Measurements from ENCODE around the gene GLDC. TPM values are rescaled to one million over a fixed set of nuclear protein-coding genes. Genes with fewer than 3 reads are reported as not detected.

GLDC gene
- total RNA-seq, 6 donors from 2014 or later, result 0.60 to 3.1 (median 1.1) TPM; not detected in 2

DNA sequence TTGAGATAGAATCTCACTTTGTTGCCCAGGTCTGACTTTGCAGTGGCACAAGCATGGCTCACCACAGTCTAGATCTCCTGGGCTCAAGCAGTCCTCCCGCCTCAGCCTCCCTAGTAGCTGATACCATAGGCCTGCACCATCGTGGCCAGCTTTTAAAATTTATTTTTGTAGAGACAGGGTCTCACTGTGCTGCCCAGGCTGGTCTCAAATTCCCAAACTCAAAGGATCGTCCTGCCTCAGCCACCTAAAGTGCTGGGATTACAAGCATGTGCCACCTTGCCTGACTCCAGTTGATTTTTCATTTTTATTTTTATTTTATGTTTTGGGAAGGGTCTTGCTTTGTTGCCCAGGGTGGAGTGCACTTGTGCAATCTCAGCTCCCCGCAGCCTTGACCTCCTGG is 41.7 kb upstream of the GLDC start:
- no peak for TF ChIP-seq POLR2AphosphoS5 (IDR thresholded peaks at IDR 0.05)
- no peak for TF ChIP-seq EP300 (IDR thresholded peaks at IDR 0.05)
- TF ChIP-seq POLR2A (IDR thresholded peaks at IDR 0.05), result no peak
- TF ChIP-seq, protein P1, sequence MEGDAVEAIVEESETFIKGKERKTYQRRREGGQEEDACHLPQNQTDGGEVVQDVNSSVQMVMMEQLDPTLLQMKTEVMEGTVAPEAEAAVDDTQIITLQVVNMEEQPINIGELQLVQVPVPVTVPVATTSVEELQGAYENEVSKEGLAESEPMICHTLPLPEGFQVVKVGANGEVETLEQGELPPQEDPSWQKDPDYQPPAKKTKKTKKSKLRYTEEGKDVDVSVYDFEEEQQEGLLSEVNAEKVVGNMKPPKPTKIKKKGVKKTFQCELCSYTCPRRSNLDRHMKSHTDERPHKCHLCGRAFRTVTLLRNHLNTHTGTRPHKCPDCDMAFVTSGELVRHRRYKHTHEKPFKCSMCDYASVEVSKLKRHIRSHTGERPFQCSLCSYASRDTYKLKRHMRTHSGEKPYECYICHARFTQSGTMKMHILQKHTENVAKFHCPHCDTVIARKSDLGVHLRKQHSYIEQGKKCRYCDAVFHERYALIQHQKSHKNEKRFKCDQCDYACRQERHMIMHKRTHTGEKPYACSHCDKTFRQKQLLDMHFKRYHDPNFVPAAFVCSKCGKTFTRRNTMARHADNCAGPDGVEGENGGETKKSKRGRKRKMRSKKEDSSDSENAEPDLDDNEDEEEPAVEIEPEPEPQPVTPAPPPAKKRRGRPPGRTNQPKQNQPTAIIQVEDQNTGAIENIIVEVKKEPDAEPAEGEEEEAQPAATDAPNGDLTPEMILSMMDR (IDR thresholded peaks at IDR 0.05), result no peak
- Histone ChIP-seq H3K36me3 (no peaks in the 10 kb centered on the region), H3K9me3 (no peaks in the 10 kb centered on the region), H3K4me1 (peaks cover 4 to 14% (median 7%) of the 10 kb centered on the region in 4 donors), H3K27ac (no peak overlapping the region), H3K27me3 (no peaks in the 10 kb centered on the region), H3K4me3 (no peak overlapping the region)
- ATAC-seq (ENCODE audit: low FRiP score in 2 of 2) (no peak), DNase-seq (no peak)
- 91 to 93% methylated on average over 4 of the region's 4 CpGs for WGBS, 2 donors

DNA sequence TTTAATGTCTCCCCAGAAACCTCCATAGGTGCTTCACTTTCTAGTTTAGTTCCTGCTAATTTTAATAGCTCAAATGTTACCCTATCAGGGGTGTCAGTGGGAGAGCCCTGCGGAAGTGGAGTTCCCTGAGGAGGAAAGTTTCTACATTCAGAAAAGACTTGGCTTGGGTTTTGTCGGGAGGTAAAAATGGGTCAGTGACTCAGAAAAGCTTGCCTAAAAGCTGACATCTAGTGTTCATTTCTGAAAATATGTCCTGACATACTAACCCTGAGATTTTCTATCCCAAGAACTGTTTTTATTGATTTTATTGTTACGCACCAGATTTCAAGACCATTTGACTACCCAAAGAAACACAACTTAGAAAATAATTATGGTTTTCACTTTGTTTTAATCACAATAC is 40.9 kb upstream of the GLDC start:
- ATAC-seq (ENCODE audit: low FRiP score in 2 of 2) (no peak), DNase-seq (no peak)
- Histone ChIP-seq H3K36me3 (no peaks in the 10 kb centered on the region), H3K27ac (no peak overlapping the region), H3K9me3 (no peaks in the 10 kb centered on the region), H3K27me3 (no peaks in the 10 kb centered on the region), H3K4me1 (peaks cover 4 to 17% (median 9%) of the 10 kb centered on the region in 4 donors), H3K4me3 (no peak overlapping the region)
- WGBS, 2 donors, result 72% methylated on average over 3 of the region's 3 CpGs
- TF ChIP-seq EP300 (IDR thresholded peaks at IDR 0.05) (no peak), POLR2A (IDR thresholded peaks at IDR 0.05) (no peak), POLR2AphosphoS5 (IDR thresholded peaks at IDR 0.05) (no peak)
- TF ChIP-seq, protein P1 (IDR thresholded peaks at IDR 0.05), result no peak

DNA sequence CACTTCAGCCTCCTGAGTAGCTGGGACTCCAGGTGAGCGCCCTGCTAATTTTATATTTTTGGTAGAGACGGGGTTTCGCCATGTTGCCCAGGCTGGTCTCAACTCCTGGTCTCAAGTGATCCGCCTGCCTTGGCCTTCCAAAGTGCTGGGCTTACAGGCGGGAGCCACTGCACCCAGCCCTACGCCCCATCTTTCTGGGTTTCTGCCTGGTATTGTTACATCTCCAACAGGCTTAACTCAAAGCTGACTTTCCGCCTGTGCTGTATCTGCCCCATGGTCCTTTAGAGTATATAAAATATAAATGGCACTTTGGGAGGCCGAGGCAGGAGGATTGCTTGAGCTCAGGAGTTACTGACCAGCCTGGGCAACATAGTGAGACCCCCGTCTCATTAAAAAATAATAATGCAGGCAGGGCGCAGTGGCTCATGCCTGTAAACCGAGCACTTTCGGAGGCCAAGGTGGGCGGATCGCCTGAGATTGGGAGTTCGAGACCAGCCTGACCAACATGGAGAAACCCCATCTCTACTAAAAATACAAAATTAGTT is 36.5 kb upstream of the GLDC start:
- Histone ChIP-seq H3K27me3 (no peaks in the 10 kb centered on the region), H3K36me3 (no peaks in the 10 kb centered on the region), H3K4me3 (peak overlapping the region; percentile 45 to 72 (median 63)), H3K9me3 (no peaks in the 10 kb centered on the region), H3K27ac (peak overlapping the region; percentile 94 to 95 (median 94)), H3K4me1 (peaks cover 7 to 18% (median 12%) of the 10 kb centered on the region in 4 donors)
- DNase-seq (no peak), ATAC-seq (ENCODE audit: low FRiP score in 2 of 2) (peak in 1 of 2 donors; percentile 5)
- TF ChIP-seq EP300 (IDR thresholded peaks at IDR 0.05) (no peak), POLR2AphosphoS5 (IDR thresholded peaks at IDR 0.05) (no peak), POLR2A (IDR thresholded peaks at IDR 0.05) (no peak)
- TF ChIP-seq, protein P1 (IDR thresholded peaks at IDR 0.05), result no peak
- 39 to 61% methylated on average over 13 to 15 of the region's 15 CpGs for WGBS, 2 donors

DNA sequence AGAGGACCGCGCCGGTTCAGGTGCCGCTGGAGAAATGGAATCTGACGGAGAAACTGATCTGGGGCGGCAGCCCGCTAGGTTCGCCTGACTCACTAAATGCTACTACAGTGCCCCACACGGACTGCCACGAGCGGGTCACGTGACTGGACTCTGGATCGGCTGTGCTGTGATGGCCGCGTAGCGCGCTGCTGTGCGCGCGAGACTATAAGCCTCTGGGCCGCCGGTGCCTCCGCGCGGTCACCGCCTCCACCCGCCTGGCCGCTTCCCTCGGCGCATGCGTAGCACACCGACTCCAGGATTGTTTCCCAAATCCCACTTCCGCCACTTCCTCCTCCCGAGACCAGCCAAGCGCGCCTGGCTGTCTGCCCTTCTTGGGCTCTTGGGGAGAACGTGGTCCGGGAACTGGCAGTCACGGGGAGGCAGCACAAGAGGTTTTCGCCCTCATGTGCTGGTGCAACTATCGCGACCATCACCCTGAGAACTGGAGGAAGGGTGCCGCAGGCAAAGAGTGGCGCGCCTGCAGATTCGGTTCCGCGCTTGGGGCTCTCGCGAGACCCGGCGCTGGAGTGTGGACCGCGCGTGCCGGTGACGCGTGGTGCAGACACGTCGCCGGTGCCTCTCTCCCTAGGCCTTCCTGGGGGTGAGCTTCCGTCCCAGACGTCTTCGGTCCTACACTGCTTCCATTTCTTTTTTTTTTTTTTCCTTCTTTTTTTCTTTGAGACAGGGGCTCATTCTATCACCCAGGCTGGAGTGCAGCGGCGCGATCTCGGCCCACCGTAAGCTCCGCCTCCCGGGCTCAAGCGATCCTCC is 35.8 kb upstream of the GLDC start:
- H3K27me3 ChIP-seq, result no peaks in the 10 kb centered on the region
- peak overlapping the region; percentile 94 to 95 (median 94) for H3K27ac ChIP-seq
- H3K36me3 ChIP-seq, result no peaks in the 10 kb centered on the region
- DNase-seq (peak; percentile 98), ATAC-seq (ENCODE audit: low FRiP score in 2 of 2) (peak; percentile 98 to 99)
- 0 to 1% methylated on average over 47 to 72 of the region's 72 CpGs for WGBS, 2 donors
- peak overlapping the region; percentile 45 to 72 (median 63) for H3K4me3 ChIP-seq
- TF ChIP-seq, protein P1 (IDR thresholded peaks at IDR 0.05), result no peak
- TF ChIP-seq POLR2AphosphoS5 (IDR thresholded peaks at IDR 0.05), result peak; percentile 74 to 85
- peak in 1 of 4 donors; percentile 37 for TF ChIP-seq EP300 (IDR thresholded peaks at IDR 0.05)
- peak in 3 of 4 donors; percentile 57 to 89 (median 69) for TF ChIP-seq POLR2A (IDR thresholded peaks at IDR 0.05)
- H3K9me3 ChIP-seq, result no peaks in the 10 kb centered on the region
- H3K4me1 ChIP-seq, result peaks cover 7 to 18% (median 12%) of the 10 kb centered on the region in 4 donors

Measured in upper lobe of left lung (tissue), 6 donors.